ENCODE data around the gene C5. TPM values are rescaled to one million over a fixed set of nuclear protein-coding genes. Genes with fewer than 3 reads are reported as not detected.

The C5 gene
- total RNA-seq, 4 donors from 2014 or later: 3.2 to 13.2 (median 6.8) TPM

GRCh38 chr9:120910643-120911042 lies 139.4 kb downstream of the C5 start:
- Histone ChIP-seq H3K9me3 (no peaks in the 10 kb centered on the region), H3K4me3 (no peak overlapping the region), H3K27me3 (no peaks in the 10 kb centered on the region), H3K36me3 (peaks cover 4% of the 10 kb centered on the region), H3K27ac (no peak overlapping the region), H3K4me1 (peaks cover 12% of the 10 kb centered on the region)
- DNase-seq (ENCODE audit: low spot score in 2 of 2): no peak
- TF ChIP-seq CTCF (IDR thresholded peaks at IDR 0.05) (no peak), POLR2A (IDR thresholded peaks at IDR 0.05) (no peak), EP300 (IDR thresholded peaks at IDR 0.05) (no peak), POLR2AphosphoS5 (IDR thresholded peaks at IDR 0.05) (no peak)
- 62% methylated on average over 3 of the region's 3 CpGs for WGBS

GRCh38 chr9:120909904-120910303 lies 140.2 kb downstream of the C5 start:
- WGBS: 28% methylated on average over 4 of the region's 5 CpGs
- TF ChIP-seq POLR2AphosphoS5 (IDR thresholded peaks at IDR 0.05): no peak
- TF ChIP-seq EP300 (IDR thresholded peaks at IDR 0.05): no peak
- no peak for TF ChIP-seq CTCF (IDR thresholded peaks at IDR 0.05)
- TF ChIP-seq POLR2A (IDR thresholded peaks at IDR 0.05): no peak
- H3K36me3 ChIP-seq: peaks cover 4% of the 10 kb centered on the region
- no peaks in the 10 kb centered on the region for H3K9me3 ChIP-seq
- no peak for DNase-seq (ENCODE audit: low spot score in 2 of 2)
- H3K4me3 ChIP-seq: no peak overlapping the region
- H3K27ac ChIP-seq: no peak overlapping the region
- no peaks in the 10 kb centered on the region for H3K27me3 ChIP-seq
- peaks cover 6% of the 10 kb centered on the region for H3K4me1 ChIP-seq

GRCh38 chr9:120905315-120906164 lies 144.5 kb downstream of the C5 start:
- no peak overlapping the region for H3K4me3 ChIP-seq
- WGBS: 86% methylated on average over 11 of the region's 11 CpGs
- no peak for DNase-seq (ENCODE audit: low spot score in 2 of 2)
- peaks cover 6% of the 10 kb centered on the region for H3K4me1 ChIP-seq
- H3K27ac ChIP-seq: no peak overlapping the region
- H3K36me3 ChIP-seq: peaks cover 5% of the 10 kb centered on the region
- H3K9me3 ChIP-seq: no peaks in the 10 kb centered on the region
- no peaks in the 10 kb centered on the region for H3K27me3 ChIP-seq
- TF ChIP-seq POLR2A (IDR thresholded peaks at IDR 0.05): no peak
- TF ChIP-seq EP300 (IDR thresholded peaks at IDR 0.05): no peak
- no peak for TF ChIP-seq CTCF (IDR thresholded peaks at IDR 0.05)
- no peak for TF ChIP-seq POLR2AphosphoS5 (IDR thresholded peaks at IDR 0.05)

- no peak for TF ChIP-seq POLR2A (IDR thresholded peaks at IDR 0.05)
- H3K27ac ChIP-seq: no peak overlapping the region
Measured at GRCh38 chr9:120904978-120905301, 145.1 kb downstream of the C5 start.

GRCh38 chr9:120904061-120904977 lies 145.8 kb downstream of the C5 start:
- H3K36me3 ChIP-seq: peaks cover 5% of the 10 kb centered on the region
- no peak overlapping the region for H3K27ac ChIP-seq
- no peak overlapping the region for H3K4me3 ChIP-seq
- WGBS: 92% methylated on average over 14 of the region's 16 CpGs
- H3K9me3 ChIP-seq: no peaks in the 10 kb centered on the region
- DNase-seq (ENCODE audit: low spot score in 2 of 2): no peak
- H3K27me3 ChIP-seq: no peaks in the 10 kb centered on the region
- no peak for TF ChIP-seq POLR2A (IDR thresholded peaks at IDR 0.05)
- TF ChIP-seq EP300 (IDR thresholded peaks at IDR 0.05): no peak
- no peak for TF ChIP-seq POLR2AphosphoS5 (IDR thresholded peaks at IDR 0.05)
- no peak for TF ChIP-seq CTCF (IDR thresholded peaks at IDR 0.05)
- H3K4me1 ChIP-seq: no peaks in the 10 kb centered on the region

More at GRCh38 chr9:120904978-120905301, 145.1 kb downstream of the C5 start:
- peaks cover 3% of the 10 kb centered on the region for H3K4me1 ChIP-seq
- H3K4me3 ChIP-seq: no peak overlapping the region
- no peak for DNase-seq (ENCODE audit: low spot score in 2 of 2)
- H3K36me3 ChIP-seq: peaks cover 5% of the 10 kb centered on the region
- 98% methylated on average over 9 of the region's 11 CpGs for WGBS
- H3K27me3 ChIP-seq: no peaks in the 10 kb centered on the region
- H3K9me3 ChIP-seq: no peaks in the 10 kb centered on the region
